GM21576 (cell line): ENCODE data around the gene VGLL4.

ENCODE experiments used
- ATAC-seq: cut with Tn5 transposase; IDR thresholded peaks from one replicate; pipeline ENCODE4 v1.9.1; 2021; ENCODE audit warnings: mild to moderate bottlenecking, moderate library complexity; ENCODE audit not compliant: unreplicated experiment

The VGLL4 gene

DNA sequence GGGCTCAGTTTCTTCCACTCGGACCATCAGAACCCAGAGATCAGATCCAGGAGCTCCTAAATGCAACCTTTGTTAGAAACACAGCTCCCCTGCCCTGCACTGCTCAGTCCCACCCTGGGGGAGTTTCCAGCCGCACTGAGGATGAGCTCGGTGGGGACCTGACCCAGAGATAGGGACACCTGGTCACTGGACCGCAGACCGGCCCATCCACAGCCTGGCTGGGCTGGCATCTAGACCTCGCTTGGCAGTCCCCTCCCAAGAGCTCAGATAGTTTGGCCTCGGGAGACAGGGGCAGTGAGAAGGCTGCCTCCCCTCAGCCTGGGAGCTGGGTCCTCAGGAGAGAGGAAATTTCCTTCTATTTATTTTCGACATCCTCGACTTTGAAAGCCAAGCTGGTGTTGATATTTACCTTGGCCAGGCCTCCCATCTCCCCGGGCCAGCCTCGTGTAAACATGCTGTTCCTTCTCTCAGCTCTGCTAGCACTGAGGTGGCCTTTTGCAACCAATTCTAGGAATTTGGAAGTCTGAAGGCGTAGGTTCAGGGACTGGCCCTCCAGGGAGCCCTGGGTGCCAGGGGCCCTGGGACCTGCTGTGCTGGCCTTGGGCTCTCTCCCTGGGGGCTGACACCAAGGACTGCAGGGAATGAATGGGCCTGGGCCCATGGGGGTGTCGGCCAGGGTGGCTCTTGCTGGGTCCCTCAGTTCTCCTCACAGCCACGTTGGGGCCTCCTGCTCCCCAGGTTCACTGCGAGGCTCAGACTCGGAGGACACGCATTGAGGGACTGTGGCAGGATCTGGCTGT lies 90.1 kb downstream of the VGLL4 start:
- no peak for ATAC-seq

DNA sequence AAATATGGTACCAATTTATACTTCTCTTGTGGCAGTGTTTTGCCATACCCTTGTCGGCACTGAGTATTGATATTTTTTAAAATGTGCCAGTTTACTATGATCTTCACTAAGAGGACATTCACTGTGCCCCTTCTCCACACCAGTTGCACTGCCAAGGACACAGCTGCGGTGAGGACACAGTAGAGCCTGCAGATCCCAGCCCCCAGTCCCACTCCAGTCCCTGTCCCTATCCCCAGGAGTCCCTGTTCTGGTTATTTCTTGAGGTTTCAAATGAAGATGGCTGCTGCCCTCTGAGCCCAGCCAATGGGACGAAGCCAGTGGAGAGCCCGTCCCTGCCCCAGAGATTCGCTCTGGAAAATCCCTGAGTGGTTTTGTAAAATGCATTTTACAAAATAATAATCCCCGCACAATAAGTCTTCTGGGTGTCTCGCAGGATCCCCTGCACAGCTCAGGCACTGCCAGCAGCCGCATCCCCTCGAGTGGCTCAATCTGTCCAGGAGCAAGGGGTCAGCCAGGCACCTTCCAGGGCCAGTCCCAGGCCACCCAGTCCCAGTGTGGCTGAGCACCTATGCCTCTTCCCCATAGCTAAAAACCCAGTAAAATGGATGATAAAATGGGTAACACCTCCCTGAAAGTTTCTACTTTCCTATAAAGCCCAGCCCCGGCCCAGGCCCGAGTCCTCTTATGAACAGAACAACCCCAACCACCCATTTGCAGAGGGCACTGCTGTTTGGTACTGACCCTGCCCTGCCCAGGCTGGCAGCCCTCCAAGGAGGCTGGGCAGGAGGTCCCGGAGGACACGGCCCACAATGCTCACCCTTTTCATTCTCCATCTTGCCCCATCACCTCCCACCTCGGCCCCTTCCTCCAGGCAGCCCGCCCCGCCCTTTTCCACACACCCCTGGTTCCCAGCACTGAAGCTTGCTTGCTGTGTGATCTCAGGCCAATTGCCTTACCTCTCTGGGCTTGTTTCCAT lies 91.1 kb downstream of the VGLL4 start:
- ATAC-seq = no peak

DNA sequence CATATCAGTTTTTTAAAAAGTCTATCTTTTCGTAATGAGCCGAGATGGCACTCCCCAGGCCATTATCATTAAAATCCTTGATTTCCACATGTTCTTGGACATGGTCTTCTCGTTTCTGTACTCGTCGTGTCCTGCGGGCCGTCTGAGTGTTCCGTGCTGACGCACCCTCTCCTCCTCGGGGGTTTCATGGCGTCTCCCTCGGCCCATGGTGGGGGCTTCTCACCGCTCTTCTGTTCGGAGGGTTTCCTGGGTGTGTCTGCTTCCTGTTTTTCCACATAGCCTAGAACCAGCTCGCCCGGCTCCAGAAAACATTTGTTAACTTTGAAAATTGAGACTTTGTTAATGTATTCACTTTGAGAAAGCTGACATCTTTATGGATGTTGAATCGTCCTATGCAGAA lies 92.7 kb downstream of the VGLL4 start:
- ATAC-seq = no peak

DNA sequence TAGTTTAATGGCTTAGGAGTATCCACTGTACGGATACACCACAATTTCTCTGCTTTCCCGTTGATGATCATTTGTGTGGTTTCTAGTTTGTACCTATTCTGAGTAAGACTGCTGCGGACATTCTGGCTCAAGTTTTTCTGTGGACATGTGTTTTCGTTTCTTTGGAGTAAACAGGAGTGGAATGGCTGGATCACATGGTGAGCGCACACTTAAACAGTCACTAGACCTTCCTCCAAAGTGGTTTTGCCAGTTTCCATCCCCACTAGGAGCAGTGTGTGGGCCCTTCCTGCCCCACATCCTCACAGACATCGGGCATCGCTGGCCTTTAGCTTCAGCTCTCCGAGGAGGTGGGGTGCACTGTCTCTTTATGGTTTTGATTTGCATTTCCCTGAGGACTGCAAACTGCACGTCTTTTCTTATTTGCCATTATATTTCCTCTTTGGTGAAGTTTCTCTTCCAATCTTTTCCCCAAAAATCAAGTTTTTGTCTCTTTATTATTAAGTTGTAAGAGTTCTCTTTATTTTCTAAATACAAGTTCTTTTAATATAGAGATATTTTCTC lies 94.1 kb downstream of the VGLL4 start:
- no peak for ATAC-seq

DNA sequence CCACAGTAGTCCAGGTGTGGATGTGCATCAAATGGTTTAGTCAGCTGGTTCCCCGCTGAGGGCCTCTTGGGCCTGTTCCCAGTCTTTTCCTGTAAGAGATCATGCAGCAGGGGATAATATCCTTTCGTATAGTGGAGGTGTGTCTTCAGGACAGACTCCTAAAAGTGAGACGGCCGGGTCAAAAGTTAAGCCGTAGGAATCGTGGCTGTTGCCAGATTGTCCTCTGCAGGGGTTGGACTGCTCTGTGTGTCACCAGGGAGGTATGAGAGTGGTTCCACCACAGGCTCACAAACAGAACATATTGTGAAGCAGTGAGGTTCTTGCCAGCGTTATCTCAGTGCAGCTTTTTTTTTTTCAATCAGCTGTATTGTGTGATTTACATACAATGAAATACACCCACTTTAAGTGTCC lies 95.0 kb downstream of the VGLL4 start:
- no peak for ATAC-seq

DNA sequence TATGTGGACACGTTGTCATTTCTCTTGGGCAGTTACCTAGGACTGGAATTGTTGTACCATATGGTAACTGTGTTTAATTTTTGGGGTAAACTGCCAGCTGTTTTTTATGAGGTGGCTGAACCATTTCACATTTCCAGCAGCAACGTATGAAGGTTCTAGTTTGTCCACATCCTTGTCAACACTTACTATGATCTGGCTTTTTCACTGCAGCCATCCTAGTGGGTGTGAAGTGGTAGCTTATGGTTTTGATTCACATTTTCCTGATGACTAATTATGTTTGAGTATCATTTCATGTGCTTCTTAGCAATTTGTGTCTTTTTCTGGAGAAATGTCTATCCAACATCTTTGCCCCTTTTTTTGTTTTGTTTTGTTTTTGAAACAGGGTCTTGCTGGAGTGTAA lies 96.2 kb downstream of the VGLL4 start:
- no peak for ATAC-seq

DNA sequence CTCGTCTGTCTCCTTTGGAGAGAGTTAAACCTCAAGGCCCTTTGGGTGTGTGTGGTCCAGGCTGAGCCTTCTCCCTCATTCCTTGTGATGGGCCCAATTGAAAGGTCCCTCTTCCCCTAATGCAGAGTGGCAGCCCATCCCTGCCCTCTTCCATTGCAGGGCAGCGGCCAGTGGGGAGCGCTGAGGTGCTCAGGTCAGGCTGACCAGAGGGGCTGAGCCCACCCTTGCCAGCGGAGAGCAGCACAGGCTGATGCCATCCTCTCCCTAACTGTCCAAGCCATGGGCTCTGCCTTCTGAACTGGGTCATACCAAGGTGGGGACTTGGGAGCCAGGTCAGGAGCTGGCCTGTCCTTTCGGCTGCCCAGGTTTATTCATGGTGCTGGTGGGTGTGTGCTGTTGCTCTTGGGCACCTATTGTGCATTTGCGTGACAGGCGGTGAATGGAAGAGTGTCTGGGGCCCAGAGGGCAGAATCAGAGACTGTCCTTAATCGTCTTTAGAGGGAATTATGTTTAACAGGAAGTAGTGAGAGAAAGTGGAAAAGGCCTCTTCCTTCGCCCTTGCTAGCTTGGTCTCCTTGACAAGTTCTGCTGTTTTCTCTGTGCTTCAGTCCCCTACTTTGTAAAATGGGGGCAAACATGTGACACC lies 96.9 kb downstream of the VGLL4 start:
- no peak for ATAC-seq

DNA sequence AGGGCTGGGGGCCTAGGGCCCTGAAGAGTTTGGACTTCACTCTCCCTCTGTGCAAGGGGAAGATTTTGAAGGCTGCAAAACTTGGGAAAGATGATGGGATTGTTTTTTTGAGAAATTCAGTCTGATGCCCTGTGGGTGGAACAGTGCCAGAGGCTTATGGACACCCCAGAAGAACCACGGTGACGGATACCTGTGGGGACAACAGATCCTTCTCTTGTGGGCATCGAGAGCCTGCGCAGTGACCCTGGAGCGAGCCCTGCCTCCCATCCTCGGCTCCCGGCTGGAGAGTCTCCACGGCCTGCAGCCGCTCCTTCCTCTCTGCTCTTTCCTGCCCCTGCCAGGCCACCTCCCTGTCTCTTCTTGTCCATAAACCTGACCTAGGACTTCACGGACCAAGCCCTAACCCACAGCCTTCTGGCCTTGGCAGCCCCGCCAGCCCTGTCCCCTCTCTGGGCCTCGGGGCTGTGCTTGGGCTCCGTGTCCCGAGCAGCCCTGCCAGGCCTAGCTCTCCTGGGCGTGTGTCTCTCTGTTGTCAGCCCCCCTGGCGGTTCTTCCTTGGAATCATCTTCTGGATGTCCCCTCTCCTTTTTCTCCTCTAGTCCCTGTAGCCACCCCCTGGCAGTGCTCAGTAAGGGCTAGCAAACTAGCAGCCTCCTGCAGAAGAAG lies 98.4 kb downstream of the VGLL4 start:
- no peak for ATAC-seq

DNA sequence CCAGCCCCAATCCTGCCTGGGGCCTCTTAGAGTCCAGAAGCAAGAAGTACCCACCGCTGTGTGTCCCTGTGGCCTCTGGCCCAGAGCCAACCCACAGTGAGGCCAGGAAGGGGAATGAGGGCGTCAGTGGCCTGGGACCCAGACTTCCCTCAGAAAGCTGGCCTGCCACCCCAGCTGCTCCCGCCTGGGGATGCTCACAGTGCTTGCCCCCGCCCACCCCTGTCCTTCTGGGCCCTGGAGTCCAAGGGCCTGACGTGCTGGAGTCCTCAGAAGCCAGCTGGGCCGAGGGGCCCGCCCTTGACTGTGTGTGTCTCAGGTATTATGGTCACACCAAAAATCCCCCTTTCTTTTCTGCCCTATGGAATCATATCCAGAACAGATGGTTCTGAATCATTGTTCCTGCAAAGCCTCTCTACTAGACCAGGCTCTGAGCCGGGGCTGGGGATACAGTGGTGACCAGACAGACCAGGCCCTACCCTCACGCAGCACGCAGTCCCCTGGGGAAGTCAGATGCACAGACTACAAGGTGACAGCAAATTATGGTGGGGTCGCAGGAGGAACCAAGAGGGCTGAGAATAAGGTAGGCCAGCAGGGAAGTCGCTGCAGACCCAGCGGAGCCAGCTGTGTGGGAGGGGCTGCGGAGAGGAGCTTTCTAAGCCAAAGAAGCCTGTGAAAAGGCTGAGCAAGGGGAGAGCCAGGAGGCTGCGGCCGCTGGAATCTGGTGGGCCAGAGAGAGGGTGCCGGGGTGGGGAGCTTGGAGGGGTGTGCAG lies 99.1 kb downstream of the VGLL4 start:
- no peak for ATAC-seq

DNA sequence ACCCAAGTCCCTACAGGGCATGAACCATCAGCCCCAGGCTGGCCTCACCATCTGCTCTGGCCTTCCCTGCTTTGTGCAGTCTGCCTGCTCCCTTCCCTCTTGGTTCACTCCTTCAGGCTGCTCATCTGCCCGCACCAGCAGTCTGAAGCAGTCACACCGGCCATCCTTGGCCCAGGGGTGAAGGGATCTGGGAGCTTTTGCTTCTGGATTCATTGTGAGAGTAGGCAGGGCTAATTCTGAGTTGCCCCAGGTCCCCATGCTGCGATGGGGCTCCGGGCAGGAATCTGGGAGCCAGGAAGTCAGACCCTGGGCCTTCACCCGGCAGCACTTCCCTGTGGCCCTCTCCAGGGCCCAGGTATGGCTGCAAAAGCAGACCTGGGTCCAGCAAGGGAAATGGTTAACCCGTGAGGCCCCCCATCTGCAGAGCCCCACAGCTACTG lies 99.7 kb downstream of the VGLL4 start:
- no peak for ATAC-seq

DNA sequence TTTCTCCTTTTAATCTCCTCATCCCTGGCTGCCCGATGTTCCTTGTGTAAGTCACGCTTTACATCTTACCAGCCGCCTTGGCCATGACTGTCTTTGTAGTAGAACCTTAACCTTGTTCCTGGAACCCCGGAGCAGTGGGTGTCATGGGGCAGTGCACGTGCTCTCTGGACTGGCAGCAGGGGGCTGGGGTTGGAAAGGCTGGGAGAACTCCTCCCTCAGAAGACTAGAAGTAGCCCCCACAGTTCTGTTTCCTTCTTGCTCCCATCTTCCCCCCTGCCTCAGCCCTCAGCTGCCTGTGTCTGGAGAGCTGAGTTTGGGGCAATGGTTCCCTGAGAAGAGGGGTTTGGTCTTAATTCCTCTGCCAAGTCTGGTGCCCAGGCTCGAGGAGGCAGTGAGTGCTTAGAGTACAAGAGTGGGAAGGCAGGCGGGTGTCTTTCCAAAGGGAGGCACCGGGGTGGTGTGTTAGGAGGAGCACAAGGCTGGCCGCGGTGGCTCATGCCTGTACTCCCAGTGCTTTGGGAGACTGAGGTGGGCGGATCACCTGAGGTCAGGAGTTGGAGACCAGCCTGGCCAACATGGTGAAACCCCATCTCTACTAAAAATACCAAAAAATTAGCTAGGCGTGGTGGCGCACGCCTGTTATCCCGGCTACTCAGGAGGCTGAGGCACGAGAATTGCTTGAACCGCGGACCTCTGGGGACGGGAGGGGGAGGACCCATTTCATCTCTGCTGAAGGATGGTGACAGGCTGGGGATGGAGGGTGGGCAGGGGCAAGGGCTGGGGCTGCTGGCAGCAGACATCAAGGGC lies 100.4 kb downstream of the VGLL4 start:
- no peak for ATAC-seq

DNA sequence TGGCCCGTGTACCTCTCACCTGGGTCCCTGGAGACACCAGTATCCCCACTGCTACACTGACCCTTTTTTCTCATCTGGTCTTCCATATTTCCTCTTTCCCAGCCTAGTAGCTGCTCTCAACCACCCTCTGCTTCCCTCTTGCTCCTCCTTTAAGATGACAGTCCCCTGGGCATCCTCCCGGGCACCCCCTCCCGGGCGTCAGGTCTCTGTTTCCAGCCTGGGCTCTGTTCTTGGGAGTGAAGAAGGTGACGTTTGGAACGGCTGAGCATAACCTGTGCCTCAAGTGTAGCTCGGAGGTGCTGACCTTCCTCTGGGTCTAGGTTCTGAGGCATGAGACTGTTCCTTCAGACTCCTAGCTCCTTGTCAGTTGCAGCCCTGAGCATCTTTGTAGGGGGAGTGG lies 101.2 kb downstream of the VGLL4 start:
- ATAC-seq = no peak

DNA sequence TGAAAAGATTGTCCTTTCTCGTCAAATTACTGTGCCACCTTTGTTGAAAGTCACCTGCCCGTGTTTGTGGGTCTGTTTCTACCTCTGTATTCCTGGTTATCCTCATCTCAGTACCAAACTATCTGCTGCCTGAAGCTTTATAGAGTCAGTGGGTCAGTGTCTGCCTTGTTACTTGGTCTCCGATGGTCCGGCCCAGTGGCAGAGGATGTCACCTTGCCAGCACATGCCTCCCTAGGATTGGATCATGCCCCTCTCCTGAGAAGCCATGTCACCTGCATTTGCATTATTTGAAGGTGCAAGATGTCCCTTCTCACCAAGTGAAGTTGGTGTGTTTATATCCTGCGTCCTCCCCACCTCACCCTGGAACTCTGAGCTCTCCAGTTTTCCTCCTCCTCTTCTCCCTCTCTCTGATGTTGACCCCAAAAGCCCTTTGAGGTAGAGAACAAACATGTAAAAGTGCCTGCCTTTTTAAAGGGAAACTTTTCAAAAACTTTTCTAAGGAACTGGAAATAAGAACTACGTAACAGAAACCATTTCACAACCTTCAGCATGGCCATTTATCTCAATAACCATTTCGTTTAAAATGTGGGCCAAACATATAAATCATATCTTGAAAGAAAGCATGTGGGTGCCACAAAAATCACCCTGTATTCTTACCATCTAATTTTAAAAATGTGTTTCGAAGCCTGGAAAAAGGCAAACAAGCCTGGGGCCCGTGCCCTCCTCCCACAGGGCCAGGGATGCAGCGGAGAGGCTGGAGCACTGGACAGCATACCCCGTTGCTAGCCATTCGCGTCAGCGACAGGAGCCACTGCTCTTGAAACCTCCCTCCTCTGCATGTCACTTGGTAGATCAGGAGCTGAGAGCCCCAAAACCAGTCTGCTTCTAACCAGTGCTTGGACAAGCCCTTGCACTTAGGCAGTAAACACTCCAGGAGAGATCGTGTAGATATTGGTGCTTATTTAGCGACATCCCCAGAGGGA lies 102.1 kb downstream of the VGLL4 start:
- ATAC-seq = no peak

DNA sequence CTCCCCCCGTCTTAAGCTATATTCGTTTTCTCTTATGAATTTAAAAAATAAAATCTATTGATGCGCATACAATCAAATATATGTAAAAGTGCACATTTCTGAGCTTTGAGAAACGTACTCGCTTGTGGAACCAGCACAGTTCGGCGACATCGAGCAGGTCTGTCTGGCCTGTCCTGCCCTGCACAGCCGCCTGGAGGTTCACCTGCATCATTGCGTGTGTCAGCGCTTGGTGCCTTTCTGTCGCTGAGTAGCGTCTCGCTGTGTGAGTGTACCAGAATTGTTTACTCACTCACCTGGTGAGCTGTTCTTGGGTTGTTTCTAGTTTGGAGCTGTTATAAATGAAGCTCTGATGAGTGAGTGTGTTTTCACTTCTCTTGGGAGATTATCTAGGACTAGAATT lies 104.0 kb downstream of the VGLL4 start:
- ATAC-seq = no peak

DNA sequence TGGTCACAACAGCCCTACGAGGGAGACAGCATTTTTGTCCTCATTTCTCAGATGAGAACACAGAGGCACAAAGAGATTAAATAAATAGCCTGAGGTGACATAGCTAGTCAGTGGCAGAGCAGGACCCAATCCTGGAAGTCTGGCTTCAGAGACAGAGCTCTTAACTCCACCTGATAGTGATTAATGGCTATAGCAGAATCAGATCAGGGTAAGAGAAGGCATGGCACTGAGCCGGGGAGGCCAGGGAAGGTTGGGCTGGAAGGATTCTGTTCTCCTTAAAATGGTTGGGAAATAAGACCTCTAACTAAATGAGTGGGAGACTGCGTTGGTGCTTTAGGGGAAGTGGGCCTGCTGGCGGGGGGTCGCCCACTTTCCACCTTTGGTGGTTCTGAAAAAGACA lies 104.5 kb downstream of the VGLL4 start:
- ATAC-seq = no peak

DNA sequence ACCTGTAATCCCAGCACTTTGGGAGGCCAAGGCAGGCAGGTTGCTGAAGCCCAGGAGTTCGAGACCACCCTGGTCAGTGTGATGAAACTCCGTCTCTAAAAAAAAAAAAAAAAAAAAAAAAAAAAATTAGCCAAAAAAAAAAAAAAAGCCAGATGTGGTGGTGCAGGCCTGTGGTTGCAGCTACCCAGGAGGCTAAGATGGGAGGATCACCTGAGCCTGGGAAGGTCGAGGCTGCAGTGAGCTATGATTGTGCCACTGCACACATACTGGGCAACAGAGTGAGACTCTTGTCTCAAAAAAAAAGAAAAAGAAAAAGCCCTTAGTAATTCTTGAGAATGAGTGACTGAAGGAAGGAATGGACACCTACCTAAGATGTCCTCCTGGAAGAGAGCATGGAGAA lies 105.1 kb downstream of the VGLL4 start:
- ATAC-seq = no peak

DNA sequence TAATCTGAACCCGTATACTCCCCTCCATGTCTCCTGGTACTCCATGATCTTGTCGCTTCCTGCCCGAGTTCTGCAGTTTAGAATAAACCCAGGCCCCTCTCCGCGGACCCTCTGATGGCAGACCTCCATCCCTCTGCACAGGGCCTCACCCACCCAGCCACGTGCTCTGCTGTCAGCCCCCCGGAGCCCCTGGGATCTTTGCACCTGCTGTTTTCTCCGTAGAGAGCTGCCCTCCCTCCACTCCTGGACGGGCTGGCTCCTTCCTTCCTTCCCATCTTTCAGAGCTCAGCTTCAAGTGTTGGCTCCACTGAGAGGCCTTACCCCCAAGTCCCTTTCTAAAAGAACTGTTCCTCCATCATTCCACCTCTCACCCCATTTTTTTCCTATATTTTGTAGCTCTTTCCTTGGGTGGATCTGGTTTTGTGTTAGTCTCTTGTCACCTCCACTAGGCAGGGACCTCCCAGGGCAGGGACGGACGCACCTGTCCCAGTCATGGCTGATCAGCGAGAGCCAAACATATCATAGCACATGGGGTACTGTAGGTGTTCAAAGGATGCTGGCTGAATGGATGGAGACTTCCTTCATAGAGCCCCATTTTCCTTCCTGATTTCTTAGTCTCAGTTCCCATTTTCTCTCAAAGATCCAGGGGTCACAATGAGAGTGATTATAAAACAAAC lies 106.6 kb downstream of the VGLL4 start:
- no peak for ATAC-seq
